ENCODE results near the gene TLE1.
"Not testable (repeated sequence)": the region's sequence is repeated elsewhere in the genome, so short reads cannot be mapped to it uniquely, and the experiment has no call there.

The TLE1 gene

GRCh38 chr9:81644513-81644912 lies 44.8 kb downstream of the TLE1 start:
- not testable (repeated sequence) for H3K9me3 ChIP-seq (ENCODE audit: control insufficient read depth, low read length); H3K4me1 ChIP-seq (ENCODE audit: control insufficient read depth, insufficient read depth, low read length, poor library complexity, severe bottlenecking); H3K4me3 ChIP-seq (ENCODE audit: insufficient read depth, low read depth, low read length, poor library complexity, severe bottlenecking); H3K27me3 ChIP-seq (replicated peaks; ENCODE audit: control insufficient read depth, insufficient read depth, low read length, poor library complexity, severe bottlenecking); DNase-seq; H3K27ac ChIP-seq (ENCODE audit: insufficient read depth, low read length, poor library complexity, severe bottlenecking); H3K36me3 ChIP-seq (ENCODE audit: control insufficient read depth, insufficient read depth, low read length)

GRCh38 chr9:81637276-81637675 lies 52.1 kb downstream of the TLE1 start:
- no peaks in the 10 kb centered on the region for H3K36me3 ChIP-seq (ENCODE audit: control insufficient read depth, insufficient read depth, low read length)
- no peak overlapping the region for H3K4me3 ChIP-seq (ENCODE audit: insufficient read depth, low read depth, low read length, poor library complexity, severe bottlenecking)
- no peaks in the 10 kb centered on the region for H3K27me3 ChIP-seq (replicated peaks; ENCODE audit: control insufficient read depth, insufficient read depth, low read length, poor library complexity, severe bottlenecking)
- no peak for DNase-seq
- H3K9me3 ChIP-seq (ENCODE audit: control insufficient read depth, low read length): no peaks in the 10 kb centered on the region
- no peak overlapping the region for H3K27ac ChIP-seq (ENCODE audit: insufficient read depth, low read length, poor library complexity, severe bottlenecking)
- no peaks in the 10 kb centered on the region for H3K4me1 ChIP-seq (ENCODE audit: control insufficient read depth, insufficient read depth, low read length, poor library complexity, severe bottlenecking)

GRCh38 chr9:81636255-81636599 lies 53.1 kb downstream of the TLE1 start:
- H3K27me3 ChIP-seq (replicated peaks; ENCODE audit: control insufficient read depth, insufficient read depth, low read length, poor library complexity, severe bottlenecking): no peaks in the 10 kb centered on the region
- H3K36me3 ChIP-seq (ENCODE audit: control insufficient read depth, insufficient read depth, low read length): no peaks in the 10 kb centered on the region
- H3K4me1 ChIP-seq (ENCODE audit: control insufficient read depth, insufficient read depth, low read length, poor library complexity, severe bottlenecking): no peaks in the 10 kb centered on the region
- H3K9me3 ChIP-seq (ENCODE audit: control insufficient read depth, low read length): no peaks in the 10 kb centered on the region
- H3K4me3 ChIP-seq (ENCODE audit: insufficient read depth, low read depth, low read length, poor library complexity, severe bottlenecking): no peak overlapping the region
- no peak overlapping the region for H3K27ac ChIP-seq (ENCODE audit: insufficient read depth, low read length, poor library complexity, severe bottlenecking)
- no peak for DNase-seq

GRCh38 chr9:81635521-81636254 lies 53.7 kb downstream of the TLE1 start:
- H3K36me3 ChIP-seq (ENCODE audit: control insufficient read depth, insufficient read depth, low read length): no peaks in the 10 kb centered on the region
- H3K4me3 ChIP-seq (ENCODE audit: insufficient read depth, low read depth, low read length, poor library complexity, severe bottlenecking): no peak overlapping the region
- DNase-seq: no peak
- no peak overlapping the region for H3K27ac ChIP-seq (ENCODE audit: insufficient read depth, low read length, poor library complexity, severe bottlenecking)
- no peaks in the 10 kb centered on the region for H3K9me3 ChIP-seq (ENCODE audit: control insufficient read depth, low read length)
- H3K4me1 ChIP-seq (ENCODE audit: control insufficient read depth, insufficient read depth, low read length, poor library complexity, severe bottlenecking): no peaks in the 10 kb centered on the region
- no peaks in the 10 kb centered on the region for H3K27me3 ChIP-seq (replicated peaks; ENCODE audit: control insufficient read depth, insufficient read depth, low read length, poor library complexity, severe bottlenecking)

GRCh38 chr9:81634915-81635516 lies 54.3 kb downstream of the TLE1 start:
- no peaks in the 10 kb centered on the region for H3K27me3 ChIP-seq (replicated peaks; ENCODE audit: control insufficient read depth, insufficient read depth, low read length, poor library complexity, severe bottlenecking)
- no peak overlapping the region for H3K4me3 ChIP-seq (ENCODE audit: insufficient read depth, low read depth, low read length, poor library complexity, severe bottlenecking)
- H3K27ac ChIP-seq (ENCODE audit: insufficient read depth, low read length, poor library complexity, severe bottlenecking): no peak overlapping the region

GRCh38 chr9:81633952-81634854 lies 55.1 kb downstream of the TLE1 start:
- no peaks in the 10 kb centered on the region for H3K36me3 ChIP-seq (ENCODE audit: control insufficient read depth, insufficient read depth, low read length)
- no peak for DNase-seq

More at GRCh38 chr9:81634915-81635516, 54.3 kb downstream of the TLE1 start:
- Histone ChIP-seq H3K36me3 (ENCODE audit: control insufficient read depth, insufficient read depth, low read length) (no peaks in the 10 kb centered on the region), H3K9me3 (ENCODE audit: control insufficient read depth, low read length) (no peaks in the 10 kb centered on the region), H3K4me1 (ENCODE audit: control insufficient read depth, insufficient read depth, low read length, poor library complexity, severe bottlenecking) (no peaks in the 10 kb centered on the region)
- DNase-seq: no peak

GRCh38 chr9:81632599-81632998 lies 56.7 kb downstream of the TLE1 start:
- Histone ChIP-seq H3K36me3 (ENCODE audit: control insufficient read depth, insufficient read depth, low read length) (no peaks in the 10 kb centered on the region), H3K4me3 (ENCODE audit: insufficient read depth, low read depth, low read length, poor library complexity, severe bottlenecking) (no peak overlapping the region), H3K9me3 (ENCODE audit: control insufficient read depth, low read length) (no peaks in the 10 kb centered on the region), H3K4me1 (ENCODE audit: control insufficient read depth, insufficient read depth, low read length, poor library complexity, severe bottlenecking) (no peaks in the 10 kb centered on the region), H3K27me3 (replicated peaks; ENCODE audit: control insufficient read depth, insufficient read depth, low read length, poor library complexity, severe bottlenecking) (no peaks in the 10 kb centered on the region), H3K27ac (ENCODE audit: insufficient read depth, low read length, poor library complexity, severe bottlenecking) (no peak overlapping the region)
- DNase-seq: no peak

More at GRCh38 chr9:81633952-81634854, 55.1 kb downstream of the TLE1 start:
- Histone ChIP-seq H3K4me3 (ENCODE audit: insufficient read depth, low read depth, low read length, poor library complexity, severe bottlenecking) (no peak overlapping the region), H3K27ac (ENCODE audit: insufficient read depth, low read length, poor library complexity, severe bottlenecking) (no peak overlapping the region), H3K9me3 (ENCODE audit: control insufficient read depth, low read length) (no peaks in the 10 kb centered on the region), H3K27me3 (replicated peaks; ENCODE audit: control insufficient read depth, insufficient read depth, low read length, poor library complexity, severe bottlenecking) (no peaks in the 10 kb centered on the region), H3K4me1 (ENCODE audit: control insufficient read depth, insufficient read depth, low read length, poor library complexity, severe bottlenecking) (no peaks in the 10 kb centered on the region)

- Histone ChIP-seq H3K36me3 (ENCODE audit: control insufficient read depth, insufficient read depth, low read length) (no peaks in the 10 kb centered on the region), H3K27ac (ENCODE audit: insufficient read depth, low read length, poor library complexity, severe bottlenecking) (no peak overlapping the region)
These were observed 58.1 kb downstream of the TLE1 start for GRCh38 chr9:81631218-81631745.

GRCh38 chr9:81629440-81629839 lies 59.9 kb downstream of the TLE1 start:
- H3K4me1 ChIP-seq (ENCODE audit: control insufficient read depth, insufficient read depth, low read length, poor library complexity, severe bottlenecking): no peaks in the 10 kb centered on the region
- H3K4me3 ChIP-seq (ENCODE audit: insufficient read depth, low read depth, low read length, poor library complexity, severe bottlenecking): no peak overlapping the region
- DNase-seq: no peak
- no peak overlapping the region for H3K27ac ChIP-seq (ENCODE audit: insufficient read depth, low read length, poor library complexity, severe bottlenecking)
- H3K27me3 ChIP-seq (replicated peaks; ENCODE audit: control insufficient read depth, insufficient read depth, low read length, poor library complexity, severe bottlenecking): no peaks in the 10 kb centered on the region
- H3K36me3 ChIP-seq (ENCODE audit: control insufficient read depth, insufficient read depth, low read length): no peaks in the 10 kb centered on the region
- H3K9me3 ChIP-seq (ENCODE audit: control insufficient read depth, low read length): no peaks in the 10 kb centered on the region

More at GRCh38 chr9:81631218-81631745, 58.1 kb downstream of the TLE1 start:
- Histone ChIP-seq H3K4me3 (ENCODE audit: insufficient read depth, low read depth, low read length, poor library complexity, severe bottlenecking) (no peak overlapping the region), H3K9me3 (ENCODE audit: control insufficient read depth, low read length) (no peaks in the 10 kb centered on the region), H3K27me3 (replicated peaks; ENCODE audit: control insufficient read depth, insufficient read depth, low read length, poor library complexity, severe bottlenecking) (no peaks in the 10 kb centered on the region), H3K4me1 (ENCODE audit: control insufficient read depth, insufficient read depth, low read length, poor library complexity, severe bottlenecking) (no peaks in the 10 kb centered on the region)
- no peak for DNase-seq

Measured in effector memory CD4-positive, alpha-beta T cell (primary cell).